Measurements from ENCODE around the gene LYRM1. TPM values are rescaled to one million over a fixed set of nuclear protein-coding genes. Genes with fewer than 3 reads are reported as not detected.
"Not testable (repeated sequence)": the region's sequence is repeated elsewhere in the genome, so short reads cannot be mapped to it uniquely, and the experiment has no call there.

The LYRM1 gene
- total and polyA plus RNA-seq, 5 experiments from 2014 or later = 22.2 to 43.6 (median 34.8) TPM

- H3K4me3 Mint-ChIP-seq, DNase-seq, H3K27ac Mint-ChIP-seq, H3K27me3 Mint-ChIP-seq, H3K9me3 Mint-ChIP-seq, POLR2A ChIA-PET, ATAC-seq: not testable (repeated sequence)
- Mint-ChIP-seq H3K36me3 (peaks cover 11 to 31% (median 19%) of the 10 kb centered on the region in 3 donors), H3K4me1 (peaks cover 4 to 40% (median 16%) of the 10 kb centered on the region in 4 donors)
Measured at GRCh38 chr16:20864376-20864775, 36.2 kb upstream of the LYRM1 start.

DNA sequence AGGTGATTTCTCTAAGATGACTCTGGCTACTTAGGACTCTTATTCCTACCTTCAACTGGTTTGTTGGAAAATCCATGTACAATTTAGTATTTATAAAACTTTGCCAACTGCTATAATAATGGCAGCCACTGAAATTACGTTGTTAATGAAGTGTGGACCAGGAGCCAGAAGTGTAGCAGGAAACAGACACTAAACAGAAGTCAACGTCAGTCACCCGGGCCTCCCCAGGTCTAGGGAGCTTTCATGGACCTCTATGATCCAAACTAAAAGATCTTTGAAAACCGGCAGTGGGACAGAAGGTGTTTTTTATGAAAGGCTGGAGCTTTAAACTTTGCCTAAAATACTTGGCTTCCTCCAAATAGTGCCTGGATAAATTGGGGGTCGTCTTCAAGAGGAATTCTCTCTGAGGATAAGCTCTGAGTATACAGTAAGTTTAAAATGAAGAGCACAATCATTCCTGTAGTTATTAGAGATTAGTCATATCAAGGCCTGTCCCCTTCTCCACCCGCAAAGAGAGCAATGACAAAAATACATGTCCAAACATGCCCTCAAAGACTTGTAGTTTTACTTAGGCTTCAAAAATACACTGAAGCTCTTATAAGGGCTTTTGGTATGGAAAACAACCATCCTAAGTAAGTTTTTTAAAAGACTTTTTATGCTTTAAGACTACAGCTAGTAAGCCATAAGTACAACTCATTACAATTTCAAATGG lies 35.0 kb upstream of the LYRM1 start:
- peaks cover 7 to 40% (median 16%) of the 10 kb centered on the region in 4 donors for H3K4me1 Mint-ChIP-seq
- POLR2A ChIA-PET = no interaction called here

DNA sequence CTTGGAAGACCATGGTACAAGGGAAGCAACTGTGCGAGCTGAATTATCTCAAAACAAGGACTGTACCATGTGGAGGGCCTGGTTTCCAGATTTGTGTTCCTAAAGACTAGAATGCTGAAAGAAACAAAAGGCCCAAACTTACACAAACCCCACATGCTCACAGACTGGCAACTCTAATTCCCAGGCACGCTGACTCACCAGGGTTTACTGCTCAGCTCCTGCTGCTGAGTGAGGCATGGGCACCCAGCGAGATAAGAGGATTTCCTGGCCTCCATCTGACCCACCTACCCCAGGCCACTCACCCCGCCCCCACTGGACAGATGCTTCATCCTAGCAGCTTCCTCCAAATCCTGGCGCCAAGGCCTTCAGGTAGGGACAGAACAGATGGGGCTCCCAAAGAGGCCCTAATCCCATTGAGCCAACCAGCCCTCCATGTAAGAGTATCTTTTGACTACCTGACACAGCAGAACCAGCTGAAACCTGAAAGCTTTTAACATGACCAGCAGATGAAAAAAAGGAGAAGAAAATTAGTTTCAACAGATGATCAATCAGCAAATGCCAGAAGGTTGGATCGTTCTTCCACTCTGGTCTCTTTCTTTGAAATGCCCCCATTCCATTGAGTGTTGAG lies 34.3 kb upstream of the LYRM1 start:
- H3K27ac Mint-ChIP-seq = peak overlapping the region in 1 of 10 donors; percentile 37
- no peaks in the 10 kb centered on the region for H3K9me3 Mint-ChIP-seq
- no peak for DNase-seq
- no peak for ATAC-seq
- POLR2A ChIA-PET = no interaction called here
- peaks cover 0 to 14% (median 9%) of the 10 kb centered on the region in 3 donors for H3K36me3 Mint-ChIP-seq
- peaks cover 11 to 40% (median 18%) of the 10 kb centered on the region in 4 donors for H3K4me1 Mint-ChIP-seq
- H3K27me3 Mint-ChIP-seq = no peaks in the 10 kb centered on the region
- no peak overlapping the region for H3K4me3 Mint-ChIP-seq

More for the DNA sequence above, 35.0 kb upstream of the LYRM1 start:
- H3K4me3 Mint-ChIP-seq = no peak overlapping the region
- peaks cover 4 to 19% (median 10%) of the 10 kb centered on the region in 3 donors for H3K36me3 Mint-ChIP-seq
- H3K27ac Mint-ChIP-seq = no peak overlapping the region
- ATAC-seq (no peak), DNase-seq (no peak)
- no peaks in the 10 kb centered on the region for H3K9me3 Mint-ChIP-seq
- no peaks in the 10 kb centered on the region for H3K27me3 Mint-ChIP-seq

DNA sequence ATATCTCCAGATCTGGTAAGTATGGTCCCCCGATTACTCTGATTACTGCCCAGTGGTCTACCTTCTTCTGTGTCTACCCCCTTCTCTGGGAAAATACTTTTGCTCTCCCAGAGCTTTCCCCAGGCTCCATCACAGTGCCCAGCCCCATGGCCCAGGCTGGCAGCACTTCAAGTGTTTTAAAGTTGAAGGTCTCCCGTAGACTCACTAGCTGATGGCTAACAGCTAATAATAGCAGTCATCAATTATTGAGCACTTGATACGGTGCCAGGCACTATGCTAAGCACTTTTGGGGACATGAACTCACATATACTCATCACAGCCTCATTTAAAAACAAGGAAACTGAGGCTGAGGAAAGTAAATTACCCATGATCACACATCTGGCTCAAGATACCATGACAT lies 33.8 kb upstream of the LYRM1 start:
- H3K9me3 Mint-ChIP-seq = no peaks in the 10 kb centered on the region
- ATAC-seq = no peak
- peaks cover 11 to 42% (median 16%) of the 10 kb centered on the region in 4 donors for H3K4me1 Mint-ChIP-seq
- H3K27me3 Mint-ChIP-seq = no peaks in the 10 kb centered on the region
- no peak overlapping the region for H3K27ac Mint-ChIP-seq
- H3K4me3 Mint-ChIP-seq = no peak overlapping the region
- no peak for DNase-seq
- POLR2A ChIA-PET = no interaction called here
- H3K36me3 Mint-ChIP-seq = peaks cover 0 to 9% (median 4%) of the 10 kb centered on the region in 3 donors

DNA sequence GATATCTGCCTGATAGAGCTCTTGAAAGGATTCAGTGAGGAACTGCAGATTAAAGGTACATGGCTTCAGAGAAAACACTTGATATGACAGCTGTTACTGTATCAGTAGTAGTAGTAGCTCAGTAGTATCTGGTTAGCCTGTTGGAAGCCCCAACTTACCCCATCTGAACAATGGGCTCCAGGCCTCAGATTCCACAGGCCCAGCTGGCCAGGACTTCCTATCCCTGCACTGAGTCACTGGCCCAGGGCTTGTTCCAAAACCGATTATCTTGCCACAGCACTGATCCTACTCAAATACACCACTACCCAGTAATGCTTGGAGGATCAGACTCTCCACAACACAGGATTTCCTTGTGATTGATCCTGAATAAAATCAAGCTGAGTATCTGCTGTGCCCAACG lies 33.0 kb upstream of the LYRM1 start:
- Mint-ChIP-seq H3K9me3 (no peaks in the 10 kb centered on the region), H3K27me3 (no peaks in the 10 kb centered on the region), H3K4me1 (peaks cover 18 to 45% (median 19%) of the 10 kb centered on the region in 4 donors)

DNA sequence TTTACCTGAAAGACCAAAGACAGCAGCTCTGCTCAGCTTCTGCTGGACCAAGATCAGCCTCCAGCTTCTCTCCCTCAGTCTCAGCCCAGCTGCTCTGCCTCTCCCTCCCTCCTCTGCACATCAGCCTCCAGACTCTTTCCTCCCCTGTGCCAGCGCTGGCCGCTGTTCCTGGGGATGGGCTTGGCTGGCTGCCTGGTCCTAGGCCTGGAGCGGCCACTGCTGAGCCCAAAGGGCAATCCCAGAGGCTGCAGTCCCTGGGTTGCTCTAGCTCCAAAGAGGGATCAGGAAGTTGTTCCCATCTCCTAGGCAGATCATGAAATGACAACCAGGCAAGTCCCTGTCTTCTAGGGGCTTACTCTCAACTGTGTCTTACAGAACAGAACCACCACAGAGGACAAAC lies 31.7 kb upstream of the LYRM1 start:
- H3K4me3 Mint-ChIP-seq = no peak overlapping the region
- H3K9me3 Mint-ChIP-seq = no peaks in the 10 kb centered on the region
- H3K36me3 Mint-ChIP-seq = no peaks in the 10 kb centered on the region
- H3K27me3 Mint-ChIP-seq = no peaks in the 10 kb centered on the region
- ATAC-seq = no peak
- no peak overlapping the region for H3K27ac Mint-ChIP-seq
- no peak for DNase-seq
- POLR2A ChIA-PET = no interaction called here
- peaks cover 21 to 50% (median 31%) of the 10 kb centered on the region in 4 donors for H3K4me1 Mint-ChIP-seq

More for the DNA sequence above, 33.0 kb upstream of the LYRM1 start:
- H3K36me3 Mint-ChIP-seq = peaks cover 0 to under 1% (median 0%) of the 10 kb centered on the region in 3 donors
- no peak overlapping the region for H3K4me3 Mint-ChIP-seq
- POLR2A ChIA-PET = no interaction called here
- no peak for DNase-seq
- peak overlapping the region in 1 of 10 donors; percentile 74 for H3K27ac Mint-ChIP-seq
- ATAC-seq = no peak

DNA sequence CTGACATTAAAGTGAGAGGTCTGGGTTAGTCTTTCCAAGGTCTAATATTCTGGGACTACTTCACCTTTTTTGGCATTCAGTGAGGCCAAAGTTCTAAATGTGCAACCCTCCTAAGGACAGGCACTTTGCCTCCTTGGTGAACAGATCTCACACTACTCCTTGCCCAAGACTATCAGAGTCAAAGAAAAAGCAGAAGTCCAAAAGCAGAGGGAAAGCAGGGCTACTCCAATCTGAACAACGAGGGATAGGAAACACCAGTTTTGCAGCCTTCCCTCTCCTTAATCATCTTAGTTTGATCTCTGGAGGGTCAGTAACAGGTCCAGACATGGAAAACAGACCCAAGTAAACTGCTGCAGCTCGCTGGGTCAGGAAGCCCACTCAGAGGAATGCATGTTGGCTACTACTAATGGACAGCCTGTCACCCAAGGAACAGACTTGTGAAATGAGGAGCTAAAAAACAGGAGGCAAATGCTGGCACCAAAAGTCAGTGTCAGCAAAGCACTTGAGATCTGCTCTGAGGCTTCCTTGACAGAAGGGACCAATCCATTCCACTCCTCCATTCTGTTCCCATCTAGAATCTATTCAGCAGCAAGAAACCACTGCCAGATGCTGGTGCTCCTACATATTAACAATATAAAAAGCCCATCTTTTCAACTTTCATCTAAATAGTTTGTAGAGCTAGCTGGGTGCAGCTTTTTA lies 30.3 kb upstream of the LYRM1 start:
- POLR2A ChIA-PET = no interaction called here
- no peaks in the 10 kb centered on the region for H3K27me3 Mint-ChIP-seq
- H3K27ac Mint-ChIP-seq = peak overlapping the region in 2 of 10 donors; percentile 24 to 53
- no peak for DNase-seq
- no peak for ATAC-seq
- H3K4me3 Mint-ChIP-seq = no peak overlapping the region
- no peaks in the 10 kb centered on the region for H3K36me3 Mint-ChIP-seq
- H3K9me3 Mint-ChIP-seq = no peaks in the 10 kb centered on the region
- H3K4me1 Mint-ChIP-seq = peaks cover 22 to 53% (median 44%) of the 10 kb centered on the region in 4 donors

DNA sequence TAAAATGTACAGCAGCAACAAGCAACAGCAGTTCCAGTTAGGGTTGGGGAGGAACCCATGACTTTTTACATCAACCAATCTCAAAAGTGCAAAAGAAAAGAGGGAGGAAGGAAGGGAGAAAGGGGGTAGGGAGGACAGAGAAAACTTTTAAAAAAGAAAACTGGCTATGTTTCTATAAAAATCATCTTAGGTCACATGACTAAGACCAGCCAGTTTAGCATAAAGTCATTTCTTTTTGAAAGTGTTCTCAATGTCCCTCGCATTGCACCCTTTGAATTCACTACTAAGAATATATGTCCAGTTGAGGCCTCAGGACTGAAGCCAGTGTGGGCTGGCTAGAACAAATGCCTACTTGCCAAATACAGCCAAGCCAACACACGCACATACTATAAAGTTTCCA lies 29.3 kb upstream of the LYRM1 start:
- Mint-ChIP-seq H3K9me3 (no peaks in the 10 kb centered on the region), H3K27me3 (no peaks in the 10 kb centered on the region), H3K4me1 (peaks cover 20 to 58% (median 48%) of the 10 kb centered on the region in 4 donors), H3K36me3 (no peaks in the 10 kb centered on the region), H3K4me3 (no peak overlapping the region), H3K27ac (peak overlapping the region in 2 of 10 donors; percentile 25 to 80)
- POLR2A ChIA-PET = no interaction called here
- no peak for ATAC-seq
- no peak for DNase-seq

DNA sequence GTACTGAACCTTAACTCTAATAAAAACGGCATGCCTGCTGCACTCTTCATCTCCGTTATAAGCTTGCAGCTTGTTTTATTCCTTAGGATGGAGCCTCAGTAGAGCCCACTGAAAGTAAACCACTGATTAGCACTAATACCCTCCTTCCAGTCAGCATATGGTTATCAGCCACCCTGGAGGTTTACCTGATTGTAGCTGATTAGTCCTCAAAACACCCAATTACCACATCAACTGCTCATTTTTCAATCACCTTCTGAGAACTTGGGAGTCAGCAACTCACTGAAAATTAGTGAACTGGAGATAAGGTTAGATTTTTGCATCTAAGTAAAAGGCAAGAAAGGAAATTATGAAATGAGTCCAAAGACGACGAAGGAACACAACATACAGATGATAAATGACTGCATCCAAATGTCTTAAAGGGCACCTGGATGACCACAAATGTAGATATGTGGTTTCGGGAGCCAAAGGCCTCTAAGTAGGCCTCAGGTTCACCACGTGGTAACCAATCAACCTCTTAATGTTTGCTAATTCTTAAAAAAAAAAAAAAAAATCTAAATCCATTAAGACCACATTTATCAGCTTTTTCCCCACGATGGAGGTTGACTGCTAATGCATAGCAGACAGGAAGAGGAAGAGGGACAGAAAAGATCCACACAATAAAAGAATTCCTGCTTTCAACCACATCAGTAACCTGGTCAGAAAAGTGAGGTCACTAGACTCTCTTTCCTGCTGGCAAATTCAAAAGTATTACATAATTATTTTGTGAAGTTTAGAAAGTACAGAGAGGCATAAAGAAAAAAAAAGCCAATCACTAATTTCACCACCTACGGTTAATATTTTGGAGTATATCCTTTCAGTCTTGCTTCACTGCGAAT lies 28.4 kb upstream of the LYRM1 start:
- DNase-seq = no peak
- Mint-ChIP-seq H3K9me3 (no peaks in the 10 kb centered on the region), H3K27ac (peak overlapping the region in 6 of 10 donors; percentile 21 to 96 (median 32)), H3K4me1 (peaks cover 15 to 49% (median 46%) of the 10 kb centered on the region in 4 donors), H3K4me3 (no peak overlapping the region), H3K27me3 (no peaks in the 10 kb centered on the region), H3K36me3 (peaks cover 0 to 7% (median 4%) of the 10 kb centered on the region in 3 donors)
- POLR2A ChIA-PET = no interaction called here
- no peak for ATAC-seq

- H3K4me3 Mint-ChIP-seq = peak overlapping the region in 3 of 10 donors; percentile 55 to 80 (median 80)
Measured at GRCh38 chr16:20873331-20873730, 27.2 kb upstream of the LYRM1 start.

DNA sequence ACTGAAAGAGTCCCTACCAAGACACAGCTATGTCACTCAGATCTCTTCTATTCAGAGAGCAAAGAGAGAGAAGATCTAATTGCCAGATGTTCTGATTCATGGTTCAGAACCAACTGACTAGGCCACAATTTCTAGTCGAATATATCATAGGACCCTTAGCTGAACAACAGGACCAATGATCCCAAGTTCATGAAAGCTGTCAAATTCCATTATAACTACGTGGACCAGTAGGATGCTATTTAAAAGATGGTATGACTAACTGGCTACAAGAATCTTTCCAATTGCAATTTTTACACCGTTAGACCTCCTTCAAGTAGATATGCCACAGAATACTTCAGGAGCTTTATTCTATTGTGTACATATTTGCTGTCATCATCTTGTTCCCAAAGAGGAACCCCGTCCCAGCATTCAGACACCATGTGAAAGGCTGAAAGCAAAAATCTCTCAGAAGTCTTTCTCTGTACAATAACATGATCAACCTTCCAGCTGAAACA lies 26.4 kb upstream of the LYRM1 start:
- peak overlapping the region; percentile 55 to 80 (median 72) for H3K4me3 Mint-ChIP-seq
- ATAC-seq = no peak

More at GRCh38 chr16:20873331-20873730, 27.2 kb upstream of the LYRM1 start:
- H3K27me3 Mint-ChIP-seq = no peaks in the 10 kb centered on the region
- H3K9me3 Mint-ChIP-seq = no peaks in the 10 kb centered on the region
- H3K27ac Mint-ChIP-seq = peak overlapping the region; percentile 56 to 96 (median 92)
- DNase-seq = no peak
- peaks cover 0 to 11% (median 7%) of the 10 kb centered on the region in 3 donors for H3K36me3 Mint-ChIP-seq
- H3K4me1 Mint-ChIP-seq = peaks cover 15 to 47% (median 45%) of the 10 kb centered on the region in 4 donors
- no peak for ATAC-seq
- POLR2A ChIA-PET = interaction anchor here (0.6 kb wide), 2 partner anchors 8 to 1129 kb away, joined by 3 read pairs; no protein-coding TSS in a partner anchor

GRCh38 chr16:20875355-20875650 lies 25.3 kb upstream of the LYRM1 start:
- ATAC-seq (no peak), DNase-seq (no peak)
- peaks cover 15 to 53% (median 41%) of the 10 kb centered on the region in 4 donors for H3K4me1 Mint-ChIP-seq
- H3K36me3 Mint-ChIP-seq = peaks cover 0 to 12% (median 7%) of the 10 kb centered on the region in 3 donors
- no peaks in the 10 kb centered on the region for H3K9me3 Mint-ChIP-seq
- POLR2A ChIA-PET = interaction anchor here (0.9 to 1.2 kb wide), 2 partner anchors 25 to 27 kb away, joined by 3 to 9 read pairs; partner anchors contain the start of genes DCUN1D3 and LYRM1
- H3K4me3 Mint-ChIP-seq = peak overlapping the region in 2 of 10 donors; percentile 0 to 80
- peak overlapping the region in 9 of 10 donors; percentile 22 to 96 (median 77) for H3K27ac Mint-ChIP-seq
- H3K27me3 Mint-ChIP-seq = no peaks in the 10 kb centered on the region

More for the DNA sequence above, 26.4 kb upstream of the LYRM1 start:
- H3K27me3 Mint-ChIP-seq = no peaks in the 10 kb centered on the region
- peaks cover 15 to 47% (median 41%) of the 10 kb centered on the region in 4 donors for H3K4me1 Mint-ChIP-seq
- H3K36me3 Mint-ChIP-seq = peaks cover 0 to 12% (median 7%) of the 10 kb centered on the region in 3 donors
- H3K9me3 Mint-ChIP-seq = no peaks in the 10 kb centered on the region
- POLR2A ChIA-PET = interaction anchor here (0.5 to 1.2 kb wide), 3 partner anchors 27 to 1128 kb away, joined by 3 to 9 read pairs (median 3); partner anchors contain the start of genes DCUN1D3 and LYRM1
- H3K27ac Mint-ChIP-seq = peak overlapping the region; percentile 85 to 96 (median 92)
- no peak for DNase-seq
